Neural cell (in vitro differentiated cells): ENCODE measurements around the gene MTFR2. TPM values are rescaled to one million over a fixed set of nuclear protein-coding genes. Genes with fewer than 3 reads are reported as not detected.

ENCODE experiments used
- H2AFZ ChIP-seq: fragments of 200-600, 300-800 bp; sonication (generic), shearing (Covaris generic); 2 replicates; pipeline ENCODE4 v1.6.0; 2014; ENCODE audit warnings: low read depth, mild to moderate bottlenecking, antibody characterized with exemption, low read length, moderate library complexity
- H3F3A ChIP-seq: fragments of 200-600 bp; shearing (Covaris generic); 2 replicates; pipeline ENCODE4 v1.6.1; 2016; ENCODE audit warnings: mild to moderate bottlenecking, moderate library complexity, mixed read lengths, antibody characterized with exemption, low read length; ENCODE audit not compliant: insufficient read depth, poor library complexity, severe bottlenecking
- H3K27ac ChIP-seq: fragments of 200-600, 300-800 bp; sonication (generic), shearing (Covaris generic); 2 replicates; pipeline ENCODE4 v1.5.1; 2014; ENCODE audit warnings: mild to moderate bottlenecking, low read length, moderate library complexity
- H3K27me3 ChIP-seq: fragments of 300-800, 200-600 bp; sonication (generic), shearing (Covaris generic); 2 replicates; pipeline ENCODE4 v1.6.0; 2014; ENCODE audit warnings: mild to moderate bottlenecking, low read depth, low read length, moderate library complexity; ENCODE audit not compliant: insufficient read depth
- H3K36me3 ChIP-seq: fragments of 300-800, 200-600 bp; sonication (generic), shearing (Covaris generic); 2 replicates; pipeline ENCODE4 v1.5.1; 2014; ENCODE audit warnings: mild to moderate bottlenecking, antibody characterized with exemption, low read length, moderate library complexity; ENCODE audit not compliant: insufficient read depth
- H3K4me2 ChIP-seq: fragments of 300-800, 200-600 bp; sonication (generic), shearing (Covaris generic); 2 replicates; pipeline ENCODE4 v1.6.0; 2014; ENCODE audit warnings: mild to moderate bottlenecking, low read length
- H3K4me3 ChIP-seq: fragments of 300-800, 200-600 bp; sonication (generic), shearing (Covaris generic); 2 replicates; pipeline ENCODE4 v1.5.1; 2014; ENCODE audit warnings: mild to moderate bottlenecking, low read length, moderate library complexity
- H3K79me2 ChIP-seq: fragments of 200-600 bp; shearing (Covaris generic); replicated peaks from 2 replicates; pipeline ENCODE4 v1.6.0; 2014; ENCODE audit warnings: mild to moderate bottlenecking, low read length, moderate library complexity; ENCODE audit not compliant: insufficient read depth
- H3K9ac ChIP-seq: fragments of 300-800, 200-600 bp; sonication (generic), shearing (Covaris generic); 2 replicates; pipeline ENCODE4 v1.6.1; 2016; ENCODE audit warnings: mild to moderate bottlenecking, low read length, mixed read lengths
- H3K9me2 ChIP-seq: fragments of 200-600 bp; shearing (Covaris generic); 2 replicates; pipeline ENCODE4 v1.6.1; 2016; ENCODE audit warnings: mild to moderate bottlenecking, low read length, mixed read lengths; ENCODE audit not compliant: insufficient read depth
- H3K9me3 ChIP-seq: fragments of 200-600, 300-800 bp; sonication (generic), shearing (Covaris generic); 2 replicates; pipeline ENCODE4 v1.6.1; 2016; ENCODE audit warnings: mild to moderate bottlenecking, mixed run types, low read length, moderate library complexity, mixed read lengths
- H4K20me1 ChIP-seq: fragments of 200-600 bp; shearing (Covaris generic); 2 replicates; pipeline ENCODE4 v1.6.1; 2016; ENCODE audit warnings: mild to moderate bottlenecking, mixed run types; ENCODE audit not compliant: insufficient read depth
- EP300 ChIP-seq: fragments of 450-650 bp; conservative IDR thresholded peaks from 2 replicates; pipeline ENCODE4 v1.6.1; 2014; ENCODE audit warnings: antibody characterized with exemption, mild to moderate bottlenecking, moderate library complexity; ENCODE audit not compliant: poor library complexity, severe bottlenecking
- EZH2 ChIP-seq: fragments of 200-600, 300-800 bp; shearing (Covaris generic), sonication (generic); IDR thresholded peaks from 2 replicates; pipeline ENCODE4 v1.6.1; 2014; ENCODE audit warnings: antibody characterized with exemption, low read length, borderline replicate concordance, mild to moderate bottlenecking; ENCODE audit not compliant: insufficient read depth, poor library complexity, severe bottlenecking
- MXI1 ChIP-seq: fragments of 450-650 bp; conservative IDR thresholded peaks from 2 replicates; pipeline ENCODE4 v1.6.1; 2014; ENCODE audit warnings: antibody characterized with exemption, mild to moderate bottlenecking; ENCODE audit not compliant: poor library complexity, severe bottlenecking
- POLR2AphosphoS5 ChIP-seq: IDR thresholded peaks from 2 replicates; pipeline ENCODE4 v1.6.1; 2012
- RAD21 ChIP-seq: fragments of 450-650 bp; conservative IDR thresholded peaks from 2 replicates; pipeline ENCODE4 v1.6.1; 2014; ENCODE audit warnings: antibody characterized with exemption, mild to moderate bottlenecking, moderate library complexity
- REST ChIP-seq: IDR thresholded peaks from 2 replicates; pipeline ENCODE4 v1.6.1; 2012; ENCODE audit warnings: borderline replicate concordance
- SMC3 ChIP-seq: fragments of 450-650 bp; conservative IDR thresholded peaks from 2 replicates; pipeline ENCODE4 v1.6.1; 2014; ENCODE audit warnings: antibody characterized with exemption, mild to moderate bottlenecking, moderate library complexity; ENCODE audit not compliant: poor library complexity
- TAF1 ChIP-seq: IDR thresholded peaks from 2 replicates; pipeline ENCODE4 v1.6.1; 2012; ENCODE audit warnings: low read depth
- polyA plus RNA-seq: library from polyadenylated mRNA; depleted of rRNA; stranded (reverse); fragments of >200 nt; gene quantifications from 2 replicates; pipeline ENCODE4 v1.2.3, GENCODE V29; 2014
- TF ChIP-seq, protein P1 (sequence below): fragments of 450-650 bp; IDR thresholded peaks from 2 replicates; pipeline ENCODE4 v1.5.1; 2014; ENCODE audit warnings: antibody characterized with exemption, mild to moderate bottlenecking, moderate library complexity; ENCODE audit not compliant: poor library complexity, severe bottlenecking

Gene MTFR2
- polyA plus RNA-seq, 1 donor from 2014 or later = not detected

- Histone ChIP-seq H3K9me3 (no peaks in the 10 kb centered on the region), H3K4me3 (peak overlapping the region; percentile 44), H2AFZ (peak overlapping the region; percentile 2), H4K20me1 (no peaks in the 10 kb centered on the region), H3K36me3 (no peaks in the 10 kb centered on the region), H3K27me3 (no peaks in the 10 kb centered on the region), H3K9me2 (no peaks in the 10 kb centered on the region), H3K79me2 (no peaks in the 10 kb centered on the region), H3K4me2 (peak overlapping the region; percentile 47), H3F3A (peaks cover 7% of the 10 kb centered on the region), H3K9ac (peak overlapping the region; percentile 55), H3K27ac (peak overlapping the region; percentile 93)
- TF ChIP-seq RAD21 (no peak), EP300 (no peak), TAF1 (no peak)
- TF ChIP-seq, protein P1, sequence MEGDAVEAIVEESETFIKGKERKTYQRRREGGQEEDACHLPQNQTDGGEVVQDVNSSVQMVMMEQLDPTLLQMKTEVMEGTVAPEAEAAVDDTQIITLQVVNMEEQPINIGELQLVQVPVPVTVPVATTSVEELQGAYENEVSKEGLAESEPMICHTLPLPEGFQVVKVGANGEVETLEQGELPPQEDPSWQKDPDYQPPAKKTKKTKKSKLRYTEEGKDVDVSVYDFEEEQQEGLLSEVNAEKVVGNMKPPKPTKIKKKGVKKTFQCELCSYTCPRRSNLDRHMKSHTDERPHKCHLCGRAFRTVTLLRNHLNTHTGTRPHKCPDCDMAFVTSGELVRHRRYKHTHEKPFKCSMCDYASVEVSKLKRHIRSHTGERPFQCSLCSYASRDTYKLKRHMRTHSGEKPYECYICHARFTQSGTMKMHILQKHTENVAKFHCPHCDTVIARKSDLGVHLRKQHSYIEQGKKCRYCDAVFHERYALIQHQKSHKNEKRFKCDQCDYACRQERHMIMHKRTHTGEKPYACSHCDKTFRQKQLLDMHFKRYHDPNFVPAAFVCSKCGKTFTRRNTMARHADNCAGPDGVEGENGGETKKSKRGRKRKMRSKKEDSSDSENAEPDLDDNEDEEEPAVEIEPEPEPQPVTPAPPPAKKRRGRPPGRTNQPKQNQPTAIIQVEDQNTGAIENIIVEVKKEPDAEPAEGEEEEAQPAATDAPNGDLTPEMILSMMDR = no peak
These were observed 61.0 kb downstream of the MTFR2 start for GRCh38 chr6:136189104-136189503.

GRCh38 chr6:136188486-136188885, 61.6 kb downstream of the MTFR2 start:
- no peaks in the 10 kb centered on the region for H3K27me3 ChIP-seq
- no peaks in the 10 kb centered on the region for H4K20me1 ChIP-seq
- TF ChIP-seq, protein P1 = no peak
- peak; percentile 94 for TF ChIP-seq EP300
- TF ChIP-seq POLR2AphosphoS5 = peak; percentile 63
- peak; percentile 47 for TF ChIP-seq RAD21
- peak; percentile 43 for TF ChIP-seq SMC3
- peak; percentile 80 for TF ChIP-seq REST
- no peak for TF ChIP-seq EZH2
- TF ChIP-seq TAF1 = no peak
- TF ChIP-seq MXI1 = peak; percentile 44
- H2AFZ ChIP-seq = peak overlapping the region; percentile 2
- no peaks in the 10 kb centered on the region for H3K9me3 ChIP-seq
- H3K27ac ChIP-seq = peak overlapping the region; percentile 93
- peaks cover 7% of the 10 kb centered on the region for H3F3A ChIP-seq
- no peaks in the 10 kb centered on the region for H3K9me2 ChIP-seq
- H3K4me3 ChIP-seq = peak overlapping the region; percentile 44
- peak overlapping the region; percentile 55 for H3K9ac ChIP-seq
- no peaks in the 10 kb centered on the region for H3K36me3 ChIP-seq
- peak overlapping the region; percentile 47 for H3K4me2 ChIP-seq
- no peaks in the 10 kb centered on the region for H3K79me2 ChIP-seq
